Gastrocnemius medialis (tissue), 4 donors: ENCODE results near the gene ARHGAP15. TPM values are rescaled to one million over a fixed set of nuclear protein-coding genes. Genes with fewer than 3 reads are reported as not detected.

Experiments used
- ATAC-seq, 2 donors: fragments of 150-250 bp; one replicate each; pipeline ENCODE4 v1.9.1; 2016
- DNase-seq, 2 donors: peaks; one replicate each; pipeline ENCODE4 v3.0.0-alpha.2; 2019
- H3K27ac ChIP-seq, 4 donors: fragments of 200-600 bp; sonication (generic); 1 replicate in 1 of 4; 2 replicates in 3 of 4; pipeline ENCODE4 v1.5.1; 2016 to 2018; ENCODE audit warnings: mild to moderate bottlenecking in 2 of 4, moderate library complexity in 1 of 4
- H3K27me3 ChIP-seq, 3 donors: fragments of 200-600 bp; sonication (generic) in 2 of 3; 1 replicate in 1 of 3; 2 replicates in 2 of 3; pipeline versions ENCODE4 v1.5.1 to v1.6.0; 2016 to 2019; ENCODE audit warnings: mild to moderate bottlenecking in 1 of 3, moderate library complexity in 1 of 3
- H3K36me3 ChIP-seq, 2 donors: fragments of 200-600 bp; sonication (generic) in 1 of 2; one replicate each; pipeline ENCODE4 v1.5.1; 2017 to 2018
- H3K4me1 ChIP-seq, 2 donors: fragments of 200-600 bp; sonication (generic) in 1 of 2; one replicate each; pipeline ENCODE4 v1.5.1; 2016 to 2017; ENCODE audit warnings: mild to moderate bottlenecking in 2 of 2
- H3K4me3 ChIP-seq, 4 donors: fragments of 200-600 bp; sonication (generic) in 3 of 4; 1 replicate in 1 of 4; 2 replicates in 3 of 4; pipeline ENCODE4 v1.5.1; 2016 to 2019; ENCODE audit warnings: mild to moderate bottlenecking in 2 of 4
- H3K9me3 ChIP-seq, 3 donors: fragments of 200-600 bp; sonication (generic) in 2 of 3; 1 replicate in 1 of 3; 2 replicates in 2 of 3; pipeline ENCODE4 v1.5.1; 2016 to 2019
- POLR2A ChIP-seq, 2 donors: fragments of 450-650 bp; IDR thresholded peaks; one replicate each; pipeline ENCODE4 v1.6.1; 2017; ENCODE audit warnings: antibody characterized with exemption in 2 of 2, mild to moderate bottlenecking in 2 of 2, moderate library complexity in 2 of 2
- in situ Hi-C, 4 donors: fragments of 200-750 bp; cut with MboI; loops; one replicate each; pipeline versions ENCODE4 v1.15.0 to v1.8.0; 2017; ENCODE audit warnings: low sequenced_read_pairs in 4 of 4
- intact Hi-C: fragments of 100-400 bp; cut with DNase I; formaldehyde crosslinking; loops from one replicate; pipeline ENCODE4 v1.15.1; 2023; ENCODE audit warnings: low total_unique reads
- total RNA-seq, 4 donors: library from RNA; depleted of rRNA; stranded (reverse); fragments of >200 nt; gene quantifications; one replicate each; pipeline versions ENCODE4 v1.1.0 to v1.2.3, GENCODE V29; 2016
- TF ChIP-seq, protein P1 (sequence below), 5 experiments: fragments of 450-650 bp in 3 of 5; fragments of 200-600 bp in 2 of 5; sonication (generic) in 2 of 5; IDR thresholded peaks in 4 of 5; conservative IDR thresholded peaks in 1 of 5; 1 replicate in 4 of 5; 2 replicates in 1 of 5; pipeline ENCODE4 v1.5.1; 2016 to 2019; ENCODE audit warnings: antibody characterized with exemption in 5 of 5, mild to moderate bottlenecking in 3 of 5, moderate library complexity in 3 of 5

Gene ARHGAP15
- total RNA-seq, 4 donors from 2014 or later = 1.2 to 3.2 (median 1.3) TPM; not detected in 1

- H3K4me1 ChIP-seq = peaks cover 0 to 6% of the 10 kb centered on the region in 2 donors
- in situ Hi-C loops (no loop called here), intact Hi-C loops (no loop called here)
- DNase-seq (no peak), ATAC-seq (peak in 1 of 2 donors; percentile 60)
- no peak for TF ChIP-seq POLR2A (IDR thresholded peaks at IDR 0.05)
- TF ChIP-seq, protein P1, sequence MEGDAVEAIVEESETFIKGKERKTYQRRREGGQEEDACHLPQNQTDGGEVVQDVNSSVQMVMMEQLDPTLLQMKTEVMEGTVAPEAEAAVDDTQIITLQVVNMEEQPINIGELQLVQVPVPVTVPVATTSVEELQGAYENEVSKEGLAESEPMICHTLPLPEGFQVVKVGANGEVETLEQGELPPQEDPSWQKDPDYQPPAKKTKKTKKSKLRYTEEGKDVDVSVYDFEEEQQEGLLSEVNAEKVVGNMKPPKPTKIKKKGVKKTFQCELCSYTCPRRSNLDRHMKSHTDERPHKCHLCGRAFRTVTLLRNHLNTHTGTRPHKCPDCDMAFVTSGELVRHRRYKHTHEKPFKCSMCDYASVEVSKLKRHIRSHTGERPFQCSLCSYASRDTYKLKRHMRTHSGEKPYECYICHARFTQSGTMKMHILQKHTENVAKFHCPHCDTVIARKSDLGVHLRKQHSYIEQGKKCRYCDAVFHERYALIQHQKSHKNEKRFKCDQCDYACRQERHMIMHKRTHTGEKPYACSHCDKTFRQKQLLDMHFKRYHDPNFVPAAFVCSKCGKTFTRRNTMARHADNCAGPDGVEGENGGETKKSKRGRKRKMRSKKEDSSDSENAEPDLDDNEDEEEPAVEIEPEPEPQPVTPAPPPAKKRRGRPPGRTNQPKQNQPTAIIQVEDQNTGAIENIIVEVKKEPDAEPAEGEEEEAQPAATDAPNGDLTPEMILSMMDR (IDR thresholded peaks at IDR 0.05 in 4 of 5, conservative IDR thresholded peaks at IDR 0.05 in 1 of 5) = no peak
- H3K4me3 ChIP-seq = no peak overlapping the region
- no peaks in the 10 kb centered on the region for H3K27me3 ChIP-seq
- no peaks in the 10 kb centered on the region for H3K9me3 ChIP-seq
- H3K27ac ChIP-seq = peak overlapping the region; percentile 34 to 68 (median 45)
- H3K36me3 ChIP-seq = no peaks in the 10 kb centered on the region
Measured at GRCh38 chr2:143482316-143482715, 353.1 kb downstream of the ARHGAP15 start.

GRCh38 chr2:143482771-143483170 is 353.6 kb downstream of the ARHGAP15 start:
- Histone ChIP-seq H3K4me1 (peaks cover 0 to 6% of the 10 kb centered on the region in 2 donors), H3K27me3 (no peaks in the 10 kb centered on the region), H3K4me3 (no peak overlapping the region), H3K9me3 (no peaks in the 10 kb centered on the region), H3K36me3 (no peaks in the 10 kb centered on the region), H3K27ac (peak overlapping the region; percentile 34 to 68 (median 45))
- intact Hi-C loops = no loop called here
- in situ Hi-C loops = no loop called here
- peak in 1 of 2 donors; percentile 48 for ATAC-seq
- TF ChIP-seq, protein P1 (IDR thresholded peaks at IDR 0.05 in 4 of 5, conservative IDR thresholded peaks at IDR 0.05 in 1 of 5) = no peak
- no peak for TF ChIP-seq POLR2A (IDR thresholded peaks at IDR 0.05)
- DNase-seq = no peak

GRCh38 chr2:143486976-143487375 is 357.8 kb downstream of the ARHGAP15 start:
- H3K27ac ChIP-seq = no peak overlapping the region
- ATAC-seq (no peak), DNase-seq (no peak)
- in situ Hi-C loops = no loop called here
- intact Hi-C loops = no loop called here
- no peak for TF ChIP-seq POLR2A (IDR thresholded peaks at IDR 0.05)
- TF ChIP-seq, protein P1 (IDR thresholded peaks at IDR 0.05 in 4 of 5, conservative IDR thresholded peaks at IDR 0.05 in 1 of 5) = no peak
- H3K9me3 ChIP-seq = no peaks in the 10 kb centered on the region
- H3K4me1 ChIP-seq = peaks cover 0 to 3% of the 10 kb centered on the region in 2 donors
- H3K36me3 ChIP-seq = no peaks in the 10 kb centered on the region
- no peaks in the 10 kb centered on the region for H3K27me3 ChIP-seq
- no peak overlapping the region for H3K4me3 ChIP-seq

GRCh38 chr2:143489145-143489544 is 359.9 kb downstream of the ARHGAP15 start:
- no peaks in the 10 kb centered on the region for H3K36me3 ChIP-seq
- no peaks in the 10 kb centered on the region for H3K27me3 ChIP-seq
- no peaks in the 10 kb centered on the region for H3K4me1 ChIP-seq
- in situ Hi-C loops (no loop called here), intact Hi-C loops (no loop called here)
- ATAC-seq (no peak), DNase-seq (no peak)
- no peak overlapping the region for H3K4me3 ChIP-seq
- H3K9me3 ChIP-seq = no peaks in the 10 kb centered on the region
- no peak for TF ChIP-seq POLR2A (IDR thresholded peaks at IDR 0.05)
- TF ChIP-seq, protein P1 (IDR thresholded peaks at IDR 0.05 in 4 of 5, conservative IDR thresholded peaks at IDR 0.05 in 1 of 5) = no peak
- H3K27ac ChIP-seq = no peak overlapping the region

- Histone ChIP-seq H3K4me1 (no peaks in the 10 kb centered on the region), H3K27me3 (no peaks in the 10 kb centered on the region), H3K27ac (no peak overlapping the region), H3K36me3 (no peaks in the 10 kb centered on the region), H3K9me3 (no peaks in the 10 kb centered on the region), H3K4me3 (no peak overlapping the region)
- in situ Hi-C loops (no loop called here), intact Hi-C loops (no loop called here)
- TF ChIP-seq POLR2A (IDR thresholded peaks at IDR 0.05) = no peak
- TF ChIP-seq, protein P1 (IDR thresholded peaks at IDR 0.05 in 4 of 5, conservative IDR thresholded peaks at IDR 0.05 in 1 of 5) = no peak
- DNase-seq = no peak
- ATAC-seq = no peak
Measured at GRCh38 chr2:143491131-143491530, 361.9 kb downstream of the ARHGAP15 start.
